CD4-positive, alpha-beta T cell treated with Interleukin-6 at 100 ng/mL for 8 hours (primary cell): Measurements from ENCODE around the gene NUDT14.

Experiments
- DNase-seq: peaks from one replicate; pipeline ENCODE4 v3.0.0-alpha.2; 2020; ENCODE audit warnings: mixed read lengths, low spot score

The NUDT14 gene

GRCh38 chr14:105132921-105133654 is 48.0 kb downstream of the NUDT14 start:
- no peak for DNase-seq

DNA sequence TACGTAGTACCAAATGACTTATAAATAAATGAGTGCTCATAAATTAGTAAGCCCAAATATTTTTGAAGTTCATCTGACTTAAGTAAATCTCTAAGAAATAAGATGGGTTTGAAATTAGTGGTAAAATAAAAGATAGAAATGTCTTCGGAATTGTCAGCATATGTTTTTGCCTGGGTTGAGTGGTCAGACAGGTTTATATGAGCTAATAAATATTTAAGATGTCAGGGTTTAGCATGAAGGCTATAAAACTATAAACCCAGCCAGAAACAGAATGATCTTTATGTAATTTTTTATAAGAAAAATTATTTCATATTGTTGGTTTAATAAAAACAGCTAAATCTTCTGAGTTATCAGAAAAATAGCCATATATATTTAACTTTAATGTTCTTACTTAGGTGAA is 49.9 kb downstream of the NUDT14 start:
- DNase-seq = no peak

DNA sequence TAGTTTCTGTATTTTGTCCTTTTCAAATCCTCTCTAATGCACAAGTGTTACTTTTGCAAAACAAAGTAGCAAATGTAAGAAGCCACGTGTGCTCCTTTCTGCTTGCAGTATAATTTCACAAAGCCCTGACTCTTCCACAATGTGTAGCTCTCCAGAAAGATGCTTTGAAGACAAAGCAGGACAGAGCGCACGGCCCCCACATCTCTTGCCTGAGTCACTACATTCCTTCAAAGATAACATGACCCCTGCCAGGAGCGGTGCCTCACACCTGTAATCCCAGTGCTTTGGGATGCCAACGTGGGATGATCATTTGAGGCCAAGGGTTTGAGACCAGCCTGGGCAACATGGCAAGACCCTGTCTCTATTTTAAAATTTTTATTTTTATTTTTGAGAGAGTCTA is 53.1 kb downstream of the NUDT14 start:
- DNase-seq = no peak

DNA sequence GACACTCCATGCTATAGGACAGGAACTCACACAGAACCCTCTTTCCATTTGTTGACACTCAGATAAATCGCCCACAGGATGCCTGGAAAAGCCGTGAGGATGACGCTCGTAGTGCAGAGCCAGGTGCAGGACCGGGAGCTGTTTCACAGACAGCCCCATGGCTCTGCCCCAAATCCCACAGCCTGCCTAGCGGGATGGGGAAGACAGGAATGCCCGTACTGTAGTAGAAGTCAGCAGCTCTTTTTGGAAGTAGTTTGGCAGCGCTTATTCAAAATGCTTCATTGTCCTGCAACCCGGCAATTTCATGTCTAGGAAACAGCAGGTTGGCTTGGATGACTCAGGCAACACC is 54.2 kb downstream of the NUDT14 start:
- no peak for DNase-seq

DNA sequence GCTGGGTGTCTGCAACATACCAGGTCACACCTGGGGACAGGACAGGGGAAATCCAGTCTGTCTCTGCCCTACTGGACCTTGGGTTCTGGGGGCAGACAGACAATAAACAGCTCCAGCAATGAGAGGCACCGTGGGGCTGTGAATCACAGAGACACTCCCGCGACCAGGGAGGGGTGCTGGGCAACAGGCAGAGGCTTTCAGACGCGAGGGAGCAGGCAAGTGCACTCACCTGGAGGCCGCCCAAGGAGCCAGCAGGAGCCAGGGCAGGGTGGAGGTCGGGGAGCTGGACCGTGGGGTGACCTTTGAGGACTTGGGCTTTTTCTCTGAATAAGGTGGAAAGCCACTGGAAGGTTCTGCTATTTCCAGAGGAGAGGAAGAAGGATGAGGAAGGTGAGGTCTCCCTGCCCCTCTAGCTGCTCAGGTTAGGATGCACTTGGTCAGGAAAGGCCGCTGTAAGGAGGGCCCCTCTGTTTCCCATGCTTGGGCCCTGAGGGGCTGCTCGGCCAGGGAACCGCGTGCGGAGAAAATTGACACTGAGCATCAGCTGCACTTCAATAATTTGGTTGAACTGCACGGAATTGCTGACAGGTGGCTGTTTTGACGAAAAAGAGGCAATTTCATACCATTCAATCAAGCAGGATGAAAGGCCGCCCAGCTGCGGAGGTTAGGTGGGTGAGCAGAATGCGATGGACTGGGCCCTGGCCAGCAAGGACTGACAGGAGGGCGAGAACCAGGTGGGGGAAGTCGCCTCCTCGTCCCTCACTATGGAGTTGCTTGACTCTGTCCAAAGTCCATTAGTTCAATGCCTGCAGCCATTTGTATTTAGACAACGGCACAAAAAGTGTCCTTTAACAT is 54.8 kb downstream of the NUDT14 start:
- DNase-seq = no peak

- DNase-seq = no peak
Observed at GRCh38 chr14:105124823-105125222, 56.3 kb downstream of the NUDT14 start.

DNA sequence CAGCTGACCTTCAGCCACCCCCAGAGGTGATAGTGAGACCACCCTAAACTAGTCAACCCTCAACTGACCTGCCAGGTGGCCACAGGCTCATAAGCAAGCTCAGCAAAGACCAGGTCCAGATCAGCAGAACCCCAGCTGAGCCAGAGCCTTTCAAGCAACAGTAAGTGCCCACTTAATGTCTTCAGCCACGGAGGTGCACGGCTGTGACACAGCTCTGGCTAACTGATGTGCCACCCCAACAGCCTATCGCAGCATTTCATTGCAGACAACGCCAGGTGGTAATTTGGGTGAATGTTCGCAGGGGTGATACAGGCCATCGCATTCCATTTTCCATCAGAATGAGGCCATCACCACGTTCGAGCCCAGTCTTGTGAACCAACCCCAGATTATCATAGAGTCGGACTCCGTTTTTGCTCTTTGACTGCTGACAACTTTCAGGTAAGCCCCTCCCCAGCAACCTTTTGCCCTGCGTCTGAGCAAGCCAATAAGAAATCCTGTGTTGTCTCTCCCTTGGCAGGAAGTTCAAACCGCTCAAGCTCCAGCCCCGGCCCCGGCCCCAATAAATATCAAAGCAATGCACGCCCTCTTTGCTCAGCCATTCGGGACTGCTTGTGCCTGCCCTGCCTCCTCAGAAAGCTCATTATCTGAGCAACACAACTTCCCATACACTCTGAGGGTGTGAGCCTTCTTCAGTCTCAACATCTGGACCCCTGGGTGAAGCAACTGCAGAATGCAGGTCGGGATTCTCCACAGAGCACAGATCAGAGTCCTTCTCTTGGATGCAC is 56.9 kb downstream of the NUDT14 start:
- no peak for DNase-seq

DNA sequence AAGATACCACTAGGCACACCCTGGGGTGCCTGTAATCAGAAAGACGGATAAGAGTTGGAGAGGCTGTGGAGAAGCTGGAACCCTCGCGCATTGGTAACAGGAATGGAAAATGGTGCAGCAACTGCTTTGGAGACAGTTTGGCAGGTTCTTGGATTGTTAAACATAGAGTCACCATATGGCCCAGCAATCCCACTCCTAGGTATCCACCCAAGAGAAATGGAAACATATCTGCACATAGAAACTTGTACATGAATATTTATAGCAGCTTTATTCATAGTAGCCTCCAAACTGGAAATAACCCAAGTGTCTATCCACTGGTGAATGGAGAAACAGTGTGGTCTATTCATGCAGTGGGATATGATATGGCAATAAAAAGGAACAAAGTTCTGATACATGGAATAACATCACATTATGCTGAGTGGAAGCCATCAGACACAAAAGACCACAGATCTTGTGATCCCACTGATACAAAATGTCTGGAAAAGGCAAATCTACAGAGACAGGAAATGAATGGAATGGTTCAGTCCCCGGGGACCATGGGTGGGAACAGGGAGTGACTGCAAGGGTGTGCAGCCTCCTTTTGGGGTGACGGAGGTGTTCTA is 57.9 kb downstream of the NUDT14 start:
- no peak for DNase-seq
